Measurements from ENCODE around the gene ARMH3.

Gene ARMH3

GRCh38 chr10:101814466-101815071, 241.4 kb downstream of the ARMH3 start:
- peak overlapping the region; percentile 81 for H3K4me3 ChIP-seq (ENCODE audit: control insufficient read depth, low read depth, low read length)
- no peak for DNase-seq (ENCODE audit: low read depth)
- TF ChIP-seq, protein P1, sequence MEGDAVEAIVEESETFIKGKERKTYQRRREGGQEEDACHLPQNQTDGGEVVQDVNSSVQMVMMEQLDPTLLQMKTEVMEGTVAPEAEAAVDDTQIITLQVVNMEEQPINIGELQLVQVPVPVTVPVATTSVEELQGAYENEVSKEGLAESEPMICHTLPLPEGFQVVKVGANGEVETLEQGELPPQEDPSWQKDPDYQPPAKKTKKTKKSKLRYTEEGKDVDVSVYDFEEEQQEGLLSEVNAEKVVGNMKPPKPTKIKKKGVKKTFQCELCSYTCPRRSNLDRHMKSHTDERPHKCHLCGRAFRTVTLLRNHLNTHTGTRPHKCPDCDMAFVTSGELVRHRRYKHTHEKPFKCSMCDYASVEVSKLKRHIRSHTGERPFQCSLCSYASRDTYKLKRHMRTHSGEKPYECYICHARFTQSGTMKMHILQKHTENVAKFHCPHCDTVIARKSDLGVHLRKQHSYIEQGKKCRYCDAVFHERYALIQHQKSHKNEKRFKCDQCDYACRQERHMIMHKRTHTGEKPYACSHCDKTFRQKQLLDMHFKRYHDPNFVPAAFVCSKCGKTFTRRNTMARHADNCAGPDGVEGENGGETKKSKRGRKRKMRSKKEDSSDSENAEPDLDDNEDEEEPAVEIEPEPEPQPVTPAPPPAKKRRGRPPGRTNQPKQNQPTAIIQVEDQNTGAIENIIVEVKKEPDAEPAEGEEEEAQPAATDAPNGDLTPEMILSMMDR (conservative IDR thresholded peaks at IDR 0.05; ENCODE audit: control insufficient read depth, insufficient read depth, low read depth, low read length): no peak

GRCh38 chr10:101812606-101813005, 243.4 kb downstream of the ARMH3 start:
- no peak overlapping the region for H3K4me3 ChIP-seq (ENCODE audit: control insufficient read depth, low read depth, low read length)
- TF ChIP-seq, protein P1 (conservative IDR thresholded peaks at IDR 0.05; ENCODE audit: control insufficient read depth, insufficient read depth, low read depth, low read length): no peak
- DNase-seq (ENCODE audit: low read depth): peak; percentile 21

DNA sequence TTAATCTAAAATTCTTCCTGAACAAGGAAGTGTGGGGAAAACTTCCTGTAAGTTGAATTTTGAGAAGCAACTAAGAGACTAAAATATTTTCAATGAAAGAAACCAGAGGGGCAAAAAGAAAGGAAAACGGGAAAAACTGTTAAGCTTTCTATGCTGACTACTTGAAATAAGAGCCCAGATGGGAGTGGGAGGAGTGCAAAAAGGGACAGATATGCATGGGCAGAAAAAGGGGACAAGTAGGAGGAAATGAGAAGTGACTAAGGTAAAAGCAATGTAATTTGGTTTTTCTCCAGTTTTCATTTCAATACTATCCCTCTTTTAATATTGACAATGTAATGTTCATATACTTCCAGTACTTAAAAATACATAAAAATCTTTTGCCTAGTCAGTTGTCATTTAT, 248.8 kb downstream of the ARMH3 start:
- H3K4me3 ChIP-seq (ENCODE audit: control insufficient read depth, low read depth, low read length): no peak overlapping the region
- no peak for DNase-seq (ENCODE audit: low read depth)
- TF ChIP-seq, protein P1 (conservative IDR thresholded peaks at IDR 0.05; ENCODE audit: control insufficient read depth, insufficient read depth, low read depth, low read length): no peak

- TF ChIP-seq, protein P1 (conservative IDR thresholded peaks at IDR 0.05; ENCODE audit: control insufficient read depth, insufficient read depth, low read depth, low read length): no peak
- H3K4me3 ChIP-seq (ENCODE audit: control insufficient read depth, low read depth, low read length): no peak overlapping the region
- peak; percentile 53 for DNase-seq (ENCODE audit: low read depth)
Observed at GRCh38 chr10:101803511-101803910, 252.5 kb downstream of the ARMH3 start.

DNA sequence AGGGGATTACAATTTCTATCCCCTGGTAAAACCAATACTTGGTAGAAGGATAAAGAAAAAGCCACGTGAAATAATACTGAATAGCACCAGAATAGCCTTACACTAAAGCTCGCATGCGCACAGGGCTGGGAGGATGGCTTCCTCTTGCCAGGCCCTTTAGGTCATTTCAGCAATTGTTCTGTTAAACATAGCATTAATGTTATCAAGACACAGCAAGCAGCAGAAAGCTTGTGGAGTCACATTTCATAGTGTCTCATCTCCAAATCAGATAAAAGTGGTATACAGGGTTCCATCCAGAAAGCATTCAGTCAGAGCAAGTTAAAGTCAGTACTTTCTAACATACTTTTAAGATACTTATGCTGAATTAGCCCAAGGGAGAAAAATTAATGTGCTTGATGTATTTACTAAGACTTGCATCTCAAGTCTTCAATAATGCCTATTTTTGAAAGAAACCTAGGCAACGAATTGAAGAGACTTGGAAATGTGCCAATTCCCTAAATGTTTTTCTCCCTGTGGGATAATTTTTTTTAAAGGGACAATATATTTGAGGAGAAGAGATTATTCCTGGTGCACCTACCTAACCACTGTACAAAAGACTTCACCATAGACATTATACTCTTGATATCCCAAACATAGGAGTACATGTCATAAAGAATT, 258.4 kb downstream of the ARMH3 start:
- DNase-seq (ENCODE audit: low read depth): no peak
- TF ChIP-seq, protein P1 (conservative IDR thresholded peaks at IDR 0.05; ENCODE audit: control insufficient read depth, insufficient read depth, low read depth, low read length): no peak
- H3K4me3 ChIP-seq (ENCODE audit: control insufficient read depth, low read depth, low read length): no peak overlapping the region

All from fibroblast of mammary gland (primary cell).